MCF 10A (cell line): ENCODE data around the gene CDX2. TPM values are rescaled to one million over a fixed set of nuclear protein-coding genes. Genes with fewer than 3 reads are reported as not detected.
"Not testable (repeated sequence)": the region's sequence is repeated elsewhere in the genome, so short reads cannot be mapped to it uniquely, and the experiment has no call there.

ENCODE experiments used
- BruUV-seq: library from RNA; stranded (reverse); fragments of 400-500 nt; replicated peaks from 2 replicates; lab custom pipeline; 2021; lab: Mats Ljungman, UMichigan
- CTCF ChIA-PET: fragments of 300-600 bp; sonication (Branson Sonifier 250); formaldehyde crosslinking; extraction: SDS; loops from one replicate; lab custom pipeline; 2021; ENCODE audit warnings: antibody characterized with exemption, inconsistent platforms; lab: Yijun Ruan, JAX
- POLR2A ChIA-PET: fragments of 300-600, 350-650 bp; sonication (Branson Sonifier 250); formaldehyde crosslinking; extraction: SDS; loops from one replicate; lab custom pipeline; 2020; ENCODE audit warnings: antibody characterized with exemption, inconsistent platforms; lab: Yijun Ruan, JAX
- DNase-seq: peaks from one replicate; pipeline ENCODE4 v3.0.0-alpha.2; 2018; ENCODE audit not compliant: unreplicated experiment
- H3K27ac Mint-ChIP-seq: one replicate; pipeline ENCODE4 v1.8.0; 2022; ENCODE audit warnings: mild to moderate bottlenecking, low read depth, mixed read lengths; ENCODE audit not compliant: unreplicated experiment
- H3K27me3 Mint-ChIP-seq: one replicate; pipeline ENCODE4 v1.8.0; 2022; ENCODE audit warnings: mixed read lengths; ENCODE audit not compliant: insufficient read depth, unreplicated experiment
- H3K36me3 Mint-ChIP-seq: one replicate; pipeline ENCODE4 v1.8.0; 2022; ENCODE audit warnings: mild to moderate bottlenecking, moderate library complexity, mixed read lengths; ENCODE audit not compliant: insufficient read depth, unreplicated experiment
- H3K4me1 Mint-ChIP-seq: one replicate; pipeline ENCODE4 v1.8.0; 2022; ENCODE audit warnings: mixed read lengths; ENCODE audit not compliant: insufficient read depth, unreplicated experiment
- H3K4me3 Mint-ChIP-seq: one replicate; pipeline ENCODE4 v1.8.0; 2022; ENCODE audit warnings: mild to moderate bottlenecking, moderate library complexity, mixed read lengths; ENCODE audit not compliant: unreplicated experiment
- H3K9me3 Mint-ChIP-seq: one replicate; pipeline ENCODE4 v1.8.0; 2022; ENCODE audit warnings: mixed read lengths; ENCODE audit not compliant: unreplicated experiment
- CTCF ChIP-seq: fragments of 200-600 bp; IDR thresholded peaks from one replicate; pipeline ENCODE4 v1.8.0; 2022; ENCODE audit warnings: antibody characterized with exemption, mild to moderate bottlenecking; ENCODE audit not compliant: unreplicated experiment
- intact Hi-C: fragments of 100-400 bp; cut with micrococcal nuclease; formaldehyde crosslinking; loops from 2 replicates; pipeline ENCODE4 v1.14.1; 2022
- total RNA-seq: library from RNA; stranded (reverse); gene quantifications from 2 replicates; pipeline ENCODE4 v1.2.3, GENCODE V29; 2022

Gene CDX2
- total RNA-seq, 1 experiment from 2014 or later = not detected

DNA sequence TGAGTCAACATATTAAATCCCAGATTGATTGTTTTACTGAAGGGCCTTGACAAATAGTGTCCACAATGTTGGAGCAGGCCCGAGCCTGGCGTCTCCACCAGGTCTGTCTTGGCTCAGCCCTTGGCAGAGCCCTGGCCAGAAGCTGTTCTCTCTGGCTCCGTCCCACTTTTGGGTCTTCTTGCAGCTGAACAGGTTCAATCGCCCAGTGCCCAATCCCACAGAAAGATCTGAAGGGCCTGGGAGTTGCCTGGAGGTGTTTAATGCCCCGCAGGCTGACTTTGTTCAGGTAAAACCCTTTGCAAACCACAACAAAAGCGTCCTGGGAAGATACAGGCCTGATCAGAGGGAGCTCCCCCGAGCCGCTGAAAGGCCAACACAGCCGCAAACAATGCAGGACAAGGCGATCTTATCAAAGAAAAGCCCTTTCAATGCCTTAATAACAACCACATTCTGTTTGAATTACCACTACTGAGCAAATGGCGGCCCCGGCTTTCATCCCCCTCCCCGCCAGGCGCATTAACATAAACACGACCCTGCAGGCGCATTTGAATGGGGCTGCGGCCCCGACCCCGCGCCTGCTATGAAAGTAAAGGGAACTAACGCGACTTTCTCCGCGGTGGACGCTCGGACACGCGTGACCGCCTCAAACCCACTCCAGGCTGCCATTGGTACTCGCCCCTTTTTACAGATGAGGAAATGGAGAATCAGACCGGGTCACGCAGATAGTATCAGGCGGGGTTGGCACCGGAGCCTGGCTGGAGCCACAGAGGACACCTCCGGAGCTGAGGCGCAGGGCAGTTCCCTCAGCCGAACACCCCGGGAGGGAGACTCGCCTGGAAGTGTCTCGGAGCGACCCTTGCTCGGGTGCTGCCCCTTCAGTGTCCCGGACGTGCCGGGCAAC is 3.1 kb downstream of the CDX2 start:
- H3K4me3 Mint-ChIP-seq = no peak overlapping the region

GRCh38 chr13:27965343-27965739 is 3.8 kb downstream of the CDX2 start:
- H3K27me3 Mint-ChIP-seq = peaks cover 35% of the 10 kb centered on the region
- no peak for DNase-seq
- CTCF ChIA-PET = interaction anchor here (2.9 kb wide), 1 partner anchor 139 kb away, joined by 12 read pairs; no protein-coding TSS in a partner anchor
- TF ChIP-seq CTCF = no peak
- no peak overlapping the region for H3K27ac Mint-ChIP-seq
- intact Hi-C loops = no loop called here
- no peaks in the 10 kb centered on the region for H3K9me3 Mint-ChIP-seq
- no peak overlapping the region for H3K4me3 Mint-ChIP-seq
- POLR2A ChIA-PET = no interaction called here
- H3K36me3 Mint-ChIP-seq = peaks cover 6% of the 10 kb centered on the region
- no peaks in the 10 kb centered on the region for H3K4me1 Mint-ChIP-seq
- BruUV-seq = no TSS peak

More for the DNA sequence above, 3.1 kb downstream of the CDX2 start:
- no peak for DNase-seq
- no TSS peak for BruUV-seq
- Mint-ChIP-seq H3K36me3 (peaks cover 6% of the 10 kb centered on the region), H3K27me3 (peaks cover 41% of the 10 kb centered on the region), H3K9me3 (no peaks in the 10 kb centered on the region), H3K4me1 (no peaks in the 10 kb centered on the region), H3K27ac (no peak overlapping the region)
- no peak for TF ChIP-seq CTCF
- POLR2A ChIA-PET = no interaction called here
- intact Hi-C loops = no loop called here
- CTCF ChIA-PET = interaction anchor here (2.9 kb wide), 1 partner anchor 140 kb away, joined by 12 read pairs; no protein-coding TSS in a partner anchor

DNA sequence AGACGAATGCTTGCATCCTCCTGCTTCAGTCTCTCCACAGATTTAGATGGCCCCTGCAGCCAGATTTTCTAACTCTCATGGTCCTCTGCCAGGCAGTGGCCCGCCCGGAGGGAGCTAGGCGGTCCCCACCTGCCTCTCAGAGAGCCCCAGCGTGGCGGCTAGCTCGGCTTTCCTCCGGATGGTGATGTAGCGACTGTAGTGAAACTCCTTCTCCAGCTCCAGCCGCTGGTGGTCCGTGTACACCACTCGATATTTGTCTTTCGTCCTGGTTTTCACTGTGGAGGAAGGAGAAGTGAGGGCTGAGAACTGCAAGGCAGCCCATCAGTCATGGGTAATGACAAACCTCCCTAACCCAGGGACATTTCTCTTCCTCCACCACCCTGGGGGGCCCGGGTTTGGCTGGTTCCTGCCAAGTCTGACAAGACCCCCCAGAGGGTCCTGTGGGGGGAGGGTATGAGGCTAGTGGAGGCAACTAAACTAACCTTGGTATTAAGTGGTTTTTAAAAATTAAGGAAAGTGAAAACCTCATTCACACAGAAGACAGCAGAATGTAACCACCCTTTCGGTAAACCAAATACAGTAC is 4.3 kb downstream of the CDX2 start:
- CTCF ChIA-PET = interaction anchor here (2.9 kb wide), 1 partner anchor 139 kb away, joined by 12 read pairs; no protein-coding TSS in a partner anchor
- intact Hi-C loops = no loop called here
- no peak overlapping the region for H3K4me3 Mint-ChIP-seq
- peaks cover 6% of the 10 kb centered on the region for H3K36me3 Mint-ChIP-seq
- no peak for TF ChIP-seq CTCF
- POLR2A ChIA-PET = no interaction called here
- H3K4me1 Mint-ChIP-seq = no peaks in the 10 kb centered on the region
- DNase-seq = no peak
- BruUV-seq = no TSS peak
- H3K27me3 Mint-ChIP-seq = peaks cover 30% of the 10 kb centered on the region
- H3K9me3 Mint-ChIP-seq = no peaks in the 10 kb centered on the region
- no peak overlapping the region for H3K27ac Mint-ChIP-seq

GRCh38 chr13:27964206-27964605 is 4.9 kb downstream of the CDX2 start:
- H3K4me3 Mint-ChIP-seq = not testable (repeated sequence)
- CTCF ChIA-PET = interaction anchor here (2.9 kb wide), 1 partner anchor 138 kb away, joined by 12 read pairs; no protein-coding TSS in a partner anchor

More at GRCh38 chr13:27964206-27964605, 4.9 kb downstream of the CDX2 start:
- POLR2A ChIA-PET, BruUV-seq, DNase-seq, H3K9me3 Mint-ChIP-seq, H3K27ac Mint-ChIP-seq, H3K4me1 Mint-ChIP-seq, H3K36me3 Mint-ChIP-seq, intact Hi-C loops: not testable (repeated sequence)
- H3K27me3 Mint-ChIP-seq = peaks cover 23% of the 10 kb centered on the region
